Chondrocyte (in vitro differentiated cells): ENCODE results near the gene SENP2. TPM values are rescaled to one million over a fixed set of nuclear protein-coding genes. Genes with fewer than 3 reads are reported as not detected.

Source experiments
- DNase-seq: peaks from one replicate; pipeline ENCODE4 v3.0.0; 2021; ENCODE audit warnings: mixed read lengths, low spot score
- H3K27ac Mint-ChIP-seq: one replicate; pipeline ENCODE4 v1.8.0; 2021; ENCODE audit warnings: mild to moderate bottlenecking, moderate library complexity, mixed read lengths; ENCODE audit not compliant: unreplicated experiment
- H3K27me3 Mint-ChIP-seq: 2 replicates; pipeline ENCODE4 v1.8.0; 2021; ENCODE audit warnings: low read depth, mixed read lengths
- H3K36me3 Mint-ChIP-seq: 2 replicates; pipeline ENCODE4 v1.8.0; 2021; ENCODE audit warnings: low read depth, mixed read lengths
- H3K4me1 Mint-ChIP-seq: 2 replicates; pipeline ENCODE4 v1.8.0; 2021; ENCODE audit warnings: low read depth, mild to moderate bottlenecking, mixed read lengths
- H3K4me3 Mint-ChIP-seq: one replicate; pipeline ENCODE4 v1.8.0; 2021; ENCODE audit warnings: mild to moderate bottlenecking, moderate library complexity, mixed read lengths; ENCODE audit not compliant: unreplicated experiment
- H3K9me3 Mint-ChIP-seq: 2 replicates; pipeline ENCODE4 v1.8.0; 2021; ENCODE audit warnings: low read depth, mixed read lengths
- total RNA-seq: library from RNA; stranded (reverse); gene quantifications from 3 replicates; pipeline ENCODE4 v1.2.1, GENCODE V29; 2021
- TF ChIP-seq, protein P1 (sequence below): fragments of 200-600 bp; sonication (generic); IDR thresholded peaks from 2 replicates; pipeline ENCODE4 v1.5.0; 2021; ENCODE audit warnings: antibody characterized with exemption, mild to moderate bottlenecking, moderate library complexity

SENP2 gene
- total RNA-seq, 1 donor from 2014 or later: 41.2 TPM

DNA sequence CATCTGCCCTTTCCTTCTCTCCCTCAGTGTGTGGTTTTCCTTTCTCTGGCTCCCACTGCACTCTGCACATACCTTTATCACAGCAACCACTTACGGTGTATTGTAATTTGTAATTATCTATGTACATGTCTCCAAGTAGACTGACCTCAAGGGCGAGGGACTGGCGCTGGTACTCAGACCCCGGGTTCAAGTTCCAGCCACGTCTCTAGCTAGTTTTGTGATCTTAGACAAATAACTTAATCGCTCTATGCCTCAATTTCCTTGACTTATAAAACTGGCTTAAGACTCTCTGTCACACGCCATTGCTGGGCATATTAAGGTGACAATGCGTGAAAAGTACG lies 607 bp upstream of the SENP2 start:
- Mint-ChIP-seq H3K4me1 (peaks cover 29% of the 10 kb centered on the region), H3K9me3 (no peaks in the 10 kb centered on the region), H3K27ac (peak overlapping the region; percentile 95), H3K36me3 (no peaks in the 10 kb centered on the region), H3K27me3 (no peaks in the 10 kb centered on the region), H3K4me3 (peak overlapping the region; percentile 90)
- DNase-seq: no peak
- TF ChIP-seq, protein P1, sequence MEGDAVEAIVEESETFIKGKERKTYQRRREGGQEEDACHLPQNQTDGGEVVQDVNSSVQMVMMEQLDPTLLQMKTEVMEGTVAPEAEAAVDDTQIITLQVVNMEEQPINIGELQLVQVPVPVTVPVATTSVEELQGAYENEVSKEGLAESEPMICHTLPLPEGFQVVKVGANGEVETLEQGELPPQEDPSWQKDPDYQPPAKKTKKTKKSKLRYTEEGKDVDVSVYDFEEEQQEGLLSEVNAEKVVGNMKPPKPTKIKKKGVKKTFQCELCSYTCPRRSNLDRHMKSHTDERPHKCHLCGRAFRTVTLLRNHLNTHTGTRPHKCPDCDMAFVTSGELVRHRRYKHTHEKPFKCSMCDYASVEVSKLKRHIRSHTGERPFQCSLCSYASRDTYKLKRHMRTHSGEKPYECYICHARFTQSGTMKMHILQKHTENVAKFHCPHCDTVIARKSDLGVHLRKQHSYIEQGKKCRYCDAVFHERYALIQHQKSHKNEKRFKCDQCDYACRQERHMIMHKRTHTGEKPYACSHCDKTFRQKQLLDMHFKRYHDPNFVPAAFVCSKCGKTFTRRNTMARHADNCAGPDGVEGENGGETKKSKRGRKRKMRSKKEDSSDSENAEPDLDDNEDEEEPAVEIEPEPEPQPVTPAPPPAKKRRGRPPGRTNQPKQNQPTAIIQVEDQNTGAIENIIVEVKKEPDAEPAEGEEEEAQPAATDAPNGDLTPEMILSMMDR: no peak

DNA sequence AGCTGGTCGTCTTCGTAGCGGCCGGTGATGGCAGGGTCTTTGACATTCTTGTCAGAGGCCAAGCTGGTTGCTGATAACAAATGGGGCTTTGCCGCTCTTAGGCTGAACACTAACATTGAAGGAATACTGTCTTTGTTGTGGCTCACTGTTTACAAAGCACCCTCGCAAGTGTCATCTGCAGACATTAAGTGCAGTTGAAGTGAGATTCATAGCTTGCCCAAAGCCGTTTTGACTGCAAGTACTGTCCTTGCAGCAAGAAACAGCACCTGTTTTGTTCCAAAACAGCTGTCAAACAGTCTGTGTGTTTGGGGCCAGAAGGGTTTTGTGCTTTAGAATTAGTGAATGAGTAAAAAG lies 568 bp downstream of the SENP2 start:
- TF ChIP-seq, protein P1: no peak
- H3K27ac Mint-ChIP-seq: peak overlapping the region; percentile 95
- H3K4me1 Mint-ChIP-seq: peaks cover 29% of the 10 kb centered on the region
- no peaks in the 10 kb centered on the region for H3K36me3 Mint-ChIP-seq
- peak overlapping the region; percentile 90 for H3K4me3 Mint-ChIP-seq
- no peaks in the 10 kb centered on the region for H3K9me3 Mint-ChIP-seq
- no peak for DNase-seq
- H3K27me3 Mint-ChIP-seq: no peaks in the 10 kb centered on the region

DNA sequence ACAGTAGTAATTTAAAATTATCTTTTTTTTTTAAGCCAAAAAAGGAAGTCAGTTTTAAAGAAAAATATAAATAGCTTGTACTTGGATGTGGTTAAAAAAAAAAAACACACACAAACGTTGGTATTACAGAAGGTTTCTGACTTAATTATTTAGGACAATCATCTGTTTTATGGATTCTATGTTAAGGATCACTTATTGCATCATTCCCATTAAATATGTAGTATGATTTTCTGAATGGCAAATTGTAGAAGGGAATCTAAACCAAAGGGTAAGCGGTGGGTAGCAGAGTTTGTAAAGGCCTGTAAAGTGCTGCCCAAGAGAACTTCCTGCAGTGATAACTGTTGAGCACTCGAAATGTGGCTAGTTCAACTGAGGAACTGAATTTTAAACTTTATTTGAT lies 8.0 kb downstream of the SENP2 start:
- no peak overlapping the region for H3K27ac Mint-ChIP-seq
- no peak overlapping the region for H3K4me3 Mint-ChIP-seq

DNA sequence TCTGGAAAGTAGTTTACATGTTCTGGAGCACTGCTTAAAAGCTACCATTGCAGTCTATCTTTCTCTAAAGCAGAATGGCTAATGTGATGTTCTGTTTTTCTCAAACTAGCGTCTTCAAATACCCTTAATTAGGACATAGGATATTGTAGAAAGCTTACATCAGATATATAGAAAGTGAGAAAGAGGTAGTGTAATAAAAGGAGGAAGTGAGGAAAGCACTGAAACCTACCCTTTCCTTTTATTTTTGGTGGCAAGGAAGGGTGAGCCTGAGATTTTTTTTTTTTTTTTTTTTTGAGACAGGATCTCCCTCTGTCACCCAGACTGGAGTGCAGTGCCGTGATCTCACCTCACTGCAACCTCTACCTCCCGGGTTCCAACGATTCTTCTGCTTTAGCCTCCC lies 9.4 kb downstream of the SENP2 start:
- Mint-ChIP-seq H3K9me3 (no peaks in the 10 kb centered on the region), H3K4me1 (peaks cover 6% of the 10 kb centered on the region), H3K36me3 (peaks cover 9% of the 10 kb centered on the region), H3K4me3 (no peak overlapping the region), H3K27me3 (no peaks in the 10 kb centered on the region), H3K27ac (no peak overlapping the region)
- TF ChIP-seq, protein P1: no peak
- no peak for DNase-seq

More for the DNA sequence above, 8.0 kb downstream of the SENP2 start:
- TF ChIP-seq, protein P1: no peak
- no peaks in the 10 kb centered on the region for H3K27me3 Mint-ChIP-seq
- peaks cover 4% of the 10 kb centered on the region for H3K36me3 Mint-ChIP-seq
- no peak for DNase-seq
- H3K4me1 Mint-ChIP-seq: peaks cover 3% of the 10 kb centered on the region
- H3K9me3 Mint-ChIP-seq: no peaks in the 10 kb centered on the region

DNA sequence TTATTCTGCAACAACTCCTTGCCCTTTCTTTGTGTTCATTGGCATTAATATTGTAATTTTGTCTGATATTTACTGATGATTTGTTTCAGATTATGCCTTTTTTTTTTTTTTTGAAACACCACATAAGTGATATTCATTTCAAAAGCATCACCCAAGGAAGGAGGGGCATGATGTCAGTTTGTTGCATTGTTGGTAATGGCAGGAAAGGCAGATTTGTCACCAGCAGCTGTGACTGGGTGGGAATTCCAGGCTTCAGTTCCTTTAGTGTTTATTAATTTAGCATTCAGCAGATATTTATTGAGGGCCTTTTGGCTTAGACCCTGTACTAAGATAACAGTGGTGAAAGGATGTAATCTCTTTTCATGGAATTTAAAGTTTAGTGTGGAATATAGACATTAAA lies 19.5 kb downstream of the SENP2 start:
- Mint-ChIP-seq H3K9me3 (no peaks in the 10 kb centered on the region), H3K27ac (no peak overlapping the region), H3K36me3 (peaks cover 31% of the 10 kb centered on the region), H3K27me3 (no peaks in the 10 kb centered on the region), H3K4me3 (no peak overlapping the region), H3K4me1 (peaks cover under 1% of the 10 kb centered on the region)
- TF ChIP-seq, protein P1: no peak
- no peak for DNase-seq
